Kasumi-1 (cell line): ENCODE data around the gene NCKAP5.

Source experiments
- DNase-seq, 2 experiments: peaks; one replicate each; lab custom pipeline; 2025; lab: John Stamatoyannopoulos, UW

The NCKAP5 gene

GRCh38 chr2:133331436-133331835 lies 236.8 kb downstream of the NCKAP5 start:
- no peak for DNase-seq

- no peak for DNase-seq
These were observed 241.4 kb downstream of the NCKAP5 start for GRCh38 chr2:133326652-133327397.

- no peak for DNase-seq
These were observed 244.1 kb downstream of the NCKAP5 start for GRCh38 chr2:133324150-133324561.

GRCh38 chr2:133322909-133323308 lies 245.4 kb downstream of the NCKAP5 start:
- no peak for DNase-seq

GRCh38 chr2:133317178-133317577 lies 251.1 kb downstream of the NCKAP5 start:
- no peak for DNase-seq

- no peak for DNase-seq
These were observed 251.7 kb downstream of the NCKAP5 start for GRCh38 chr2:133316557-133316956.

- no peak for DNase-seq
These were observed 253.0 kb downstream of the NCKAP5 start for GRCh38 chr2:133315280-133315679.

- no peak for DNase-seq
These were observed 253.5 kb downstream of the NCKAP5 start for GRCh38 chr2:133314795-133315194.

GRCh38 chr2:133312038-133312729 lies 256.1 kb downstream of the NCKAP5 start:
- DNase-seq = no peak

GRCh38 chr2:133306236-133306635 lies 262.0 kb downstream of the NCKAP5 start:
- no peak for DNase-seq

GRCh38 chr2:133304344-133304743 lies 263.9 kb downstream of the NCKAP5 start:
- no peak for DNase-seq

GRCh38 chr2:133303150-133303549 lies 265.1 kb downstream of the NCKAP5 start:
- DNase-seq = no peak

GRCh38 chr2:133296401-133296800 lies 271.9 kb downstream of the NCKAP5 start:
- no peak for DNase-seq

- no peak for DNase-seq
These were observed 274.5 kb downstream of the NCKAP5 start for GRCh38 chr2:133293544-133294353.

- DNase-seq = no peak
These were observed 276.0 kb downstream of the NCKAP5 start for GRCh38 chr2:133292259-133292658.

GRCh38 chr2:133287709-133288108 lies 280.6 kb downstream of the NCKAP5 start:
- DNase-seq = no peak

- DNase-seq = no peak
These were observed 281.8 kb downstream of the NCKAP5 start for GRCh38 chr2:133286326-133286922.

GRCh38 chr2:133273031-133273430 lies 295.2 kb downstream of the NCKAP5 start:
- no peak for DNase-seq

GRCh38 chr2:133271105-133271504 lies 297.2 kb downstream of the NCKAP5 start:
- no peak for DNase-seq

- DNase-seq = no peak
These were observed 297.7 kb downstream of the NCKAP5 start for GRCh38 chr2:133270550-133270949.

GRCh38 chr2:133266926-133267590 lies 301.2 kb downstream of the NCKAP5 start:
- no peak for DNase-seq
